Stimulated activated memory B cell treated with anti-CD40 and anti-IgM and Interleukin-4, amounts not matched to agents 10 μg/mL and 1 μg/mL and 100 μg/mL, for 72 hours (primary cell): ENCODE results near the gene PER1.

ENCODE experiments used
- ATAC-seq: fragments of 150-1000 bp; cut with Tn5 transposase; 2 replicates; pipeline ENCODE4 v1.10.0; 2021
- H3K27ac Mint-ChIP-seq: one replicate; pipeline ENCODE4 v1.8.0; 2022; ENCODE audit warnings: mild to moderate bottlenecking, mixed read lengths
- H3K27me3 Mint-ChIP-seq: one replicate; pipeline ENCODE4 v1.8.0; 2022; ENCODE audit warnings: mixed read lengths
- H3K36me3 Mint-ChIP-seq: one replicate; pipeline ENCODE4 v1.8.0; 2022; ENCODE audit warnings: mixed read lengths
- H3K4me1 Mint-ChIP-seq: one replicate; pipeline ENCODE4 v1.8.0; 2022; ENCODE audit warnings: mixed read lengths
- H3K4me3 Mint-ChIP-seq: one replicate; pipeline ENCODE4 v1.8.0; 2022; ENCODE audit warnings: mild to moderate bottlenecking, moderate library complexity, mixed read lengths
- H3K9me3 Mint-ChIP-seq: one replicate; pipeline ENCODE4 v1.8.0; 2022; ENCODE audit warnings: mixed read lengths

PER1 gene

DNA sequence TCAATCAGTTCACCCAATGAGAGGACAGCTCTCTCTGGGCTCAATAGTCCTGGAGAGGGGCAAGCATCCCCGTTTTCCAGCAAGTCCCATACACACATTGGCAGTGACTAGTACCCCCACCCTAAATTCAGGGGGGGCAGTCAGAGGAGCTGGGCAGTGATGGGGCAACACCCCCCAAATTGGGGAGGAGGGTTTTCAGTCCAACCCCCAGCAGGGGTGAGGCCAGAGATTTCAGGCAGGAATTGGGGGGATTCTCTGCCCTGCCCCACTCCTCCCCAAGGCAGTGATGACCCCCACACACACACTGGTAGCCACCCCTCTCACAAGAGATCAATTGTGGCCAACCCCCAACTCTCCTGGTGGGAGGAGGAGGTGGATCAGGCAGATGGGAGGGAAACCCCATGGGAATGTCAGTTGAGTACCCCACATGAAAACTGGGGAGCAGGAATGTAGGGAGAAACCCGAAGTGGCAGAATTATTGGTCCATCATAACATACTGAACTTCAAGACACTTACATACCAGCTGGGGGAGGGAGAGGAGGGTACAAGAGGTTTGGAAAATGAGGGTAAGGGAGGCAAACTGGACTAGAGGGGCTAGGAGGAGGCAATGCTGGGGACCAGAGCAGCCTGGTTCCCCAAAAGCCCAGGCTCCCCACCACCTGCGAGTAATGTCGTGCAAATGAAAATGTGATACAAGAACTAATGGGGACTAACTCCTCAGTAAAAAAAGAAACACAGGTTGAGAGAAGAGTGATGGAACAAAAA, 7.4 kb upstream of the PER1 start:
- Mint-ChIP-seq H3K4me3 (no peak overlapping the region), H3K27ac (peak overlapping the region; percentile 99), H3K4me1 (peaks cover 59% of the 10 kb centered on the region), H3K36me3 (peaks cover 24% of the 10 kb centered on the region), H3K27me3 (no peaks in the 10 kb centered on the region), H3K9me3 (no peaks in the 10 kb centered on the region)
- no peak for ATAC-seq

DNA sequence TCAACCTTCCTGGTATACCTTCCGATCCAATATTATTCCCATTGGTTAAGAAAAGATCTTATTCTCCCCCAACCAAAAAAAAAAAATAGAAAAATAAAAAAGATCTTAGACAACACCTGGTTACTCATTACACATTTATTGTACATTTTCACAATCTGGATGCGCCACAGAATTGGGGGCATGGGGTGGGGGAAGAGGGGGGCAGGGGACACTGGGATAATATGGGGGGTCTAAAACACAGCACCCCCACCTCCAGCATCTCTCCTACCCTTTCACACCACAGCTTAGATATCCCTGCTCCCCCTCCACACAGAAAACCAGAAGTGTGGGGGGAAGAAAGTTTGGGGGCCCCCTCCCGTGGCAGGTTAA, 6.8 kb upstream of the PER1 start:
- Mint-ChIP-seq H3K27ac (peak overlapping the region; percentile 76), H3K4me3 (no peak overlapping the region), H3K27me3 (no peaks in the 10 kb centered on the region), H3K36me3 (peaks cover 24% of the 10 kb centered on the region), H3K4me1 (peaks cover 53% of the 10 kb centered on the region), H3K9me3 (no peaks in the 10 kb centered on the region)
- ATAC-seq = no peak

DNA sequence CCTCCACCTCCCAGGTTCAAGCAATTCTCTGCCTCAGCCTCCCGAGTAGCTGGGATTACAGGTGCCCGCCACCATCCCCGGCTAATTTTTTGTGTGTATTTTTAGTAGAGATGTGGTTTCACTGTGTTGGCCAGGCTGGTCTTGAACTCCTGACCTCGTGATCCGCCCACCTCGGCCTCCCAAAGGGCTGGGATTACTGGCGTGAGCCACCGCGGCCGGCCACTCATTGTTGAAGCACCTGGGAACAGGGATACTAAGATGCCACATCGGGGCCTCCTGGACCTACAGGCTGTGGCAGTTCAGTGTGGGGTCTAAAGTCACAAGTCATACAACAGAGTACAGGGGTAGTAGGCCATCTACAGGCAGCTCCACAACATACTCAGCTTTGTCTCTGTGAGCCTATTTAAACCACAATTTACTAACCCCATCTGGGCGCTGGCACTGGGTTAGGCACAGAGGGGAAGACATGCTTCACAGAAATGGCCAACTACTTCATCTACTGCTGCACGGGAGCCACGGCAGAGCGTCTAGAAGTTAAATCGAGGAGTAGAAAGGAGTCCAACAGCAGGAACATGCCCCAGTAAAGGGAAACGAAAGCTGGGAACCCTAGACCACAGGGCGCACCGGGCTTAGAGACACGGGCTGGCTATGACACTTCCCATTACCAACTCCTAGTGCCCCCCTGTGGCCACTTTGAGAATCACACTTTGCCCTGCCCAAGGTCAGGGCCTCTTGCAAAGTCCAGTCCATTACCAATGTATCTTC, 6.2 kb upstream of the PER1 start:
- H3K4me1 Mint-ChIP-seq = peaks cover 47% of the 10 kb centered on the region
- peak; percentile 16 for ATAC-seq
- H3K36me3 Mint-ChIP-seq = peaks cover 24% of the 10 kb centered on the region
- peak overlapping the region; percentile 34 for H3K4me3 Mint-ChIP-seq
- H3K27me3 Mint-ChIP-seq = no peaks in the 10 kb centered on the region
- no peaks in the 10 kb centered on the region for H3K9me3 Mint-ChIP-seq
- peak overlapping the region; percentile 76 for H3K27ac Mint-ChIP-seq

DNA sequence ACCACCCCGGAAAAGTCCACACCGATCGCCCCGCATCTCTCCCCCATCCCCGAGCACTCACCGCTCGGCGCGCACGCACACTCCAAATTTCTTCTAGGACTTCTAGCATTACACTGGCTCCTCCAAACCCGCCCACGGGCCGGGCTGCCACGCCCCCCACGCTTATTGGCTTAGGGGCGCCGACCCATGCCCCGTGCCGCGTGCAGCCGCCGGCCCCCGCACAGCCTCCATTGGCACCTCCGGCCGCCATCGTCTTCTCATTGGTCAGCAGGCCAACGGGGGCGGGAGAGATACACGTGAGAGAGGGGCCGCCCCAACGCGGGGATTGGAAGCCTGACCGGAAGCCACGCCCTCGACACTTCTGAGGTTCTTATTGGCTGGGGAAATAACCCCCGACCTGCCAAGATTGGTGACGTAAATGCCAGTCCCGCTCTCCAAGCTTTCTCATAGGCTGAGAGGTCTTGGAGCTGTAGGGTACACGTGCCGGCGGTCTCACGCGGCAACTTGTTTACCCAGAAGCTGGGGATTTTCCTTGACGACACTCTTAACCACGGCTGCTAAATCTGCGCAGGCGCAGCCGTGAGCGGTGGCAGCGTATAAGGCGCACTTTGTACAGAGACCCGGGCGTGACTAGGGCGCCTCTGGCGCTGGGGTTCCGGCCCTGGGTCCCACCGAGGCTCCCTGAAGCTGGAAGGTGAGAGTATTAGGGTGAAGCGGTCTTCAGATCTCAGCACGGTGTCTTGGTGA, 4.2 kb upstream of the PER1 start:
- no peak overlapping the region for H3K4me3 Mint-ChIP-seq
- peaks cover 21% of the 10 kb centered on the region for H3K36me3 Mint-ChIP-seq
- H3K27ac Mint-ChIP-seq = no peak overlapping the region
- H3K4me1 Mint-ChIP-seq = peaks cover 32% of the 10 kb centered on the region
- no peaks in the 10 kb centered on the region for H3K27me3 Mint-ChIP-seq
- no peaks in the 10 kb centered on the region for H3K9me3 Mint-ChIP-seq
- ATAC-seq = peak; percentile 95

DNA sequence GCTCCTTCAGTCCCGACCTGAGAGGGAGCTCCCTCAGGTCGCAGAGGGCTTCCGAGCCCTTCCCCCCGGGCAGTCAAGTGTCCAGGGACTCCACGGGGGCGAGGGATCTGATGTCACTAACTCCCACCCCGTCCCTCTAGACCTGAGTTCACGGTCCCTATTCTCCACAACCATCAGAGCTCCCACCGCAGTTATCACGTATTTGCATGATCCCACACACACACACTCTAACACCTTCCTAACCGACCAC, 3.7 kb upstream of the PER1 start:
- Mint-ChIP-seq H3K27ac (no peak overlapping the region), H3K36me3 (peaks cover 16% of the 10 kb centered on the region), H3K27me3 (no peaks in the 10 kb centered on the region), H3K9me3 (no peaks in the 10 kb centered on the region), H3K4me3 (no peak overlapping the region), H3K4me1 (peaks cover 27% of the 10 kb centered on the region)
- peak; percentile 1 for ATAC-seq

DNA sequence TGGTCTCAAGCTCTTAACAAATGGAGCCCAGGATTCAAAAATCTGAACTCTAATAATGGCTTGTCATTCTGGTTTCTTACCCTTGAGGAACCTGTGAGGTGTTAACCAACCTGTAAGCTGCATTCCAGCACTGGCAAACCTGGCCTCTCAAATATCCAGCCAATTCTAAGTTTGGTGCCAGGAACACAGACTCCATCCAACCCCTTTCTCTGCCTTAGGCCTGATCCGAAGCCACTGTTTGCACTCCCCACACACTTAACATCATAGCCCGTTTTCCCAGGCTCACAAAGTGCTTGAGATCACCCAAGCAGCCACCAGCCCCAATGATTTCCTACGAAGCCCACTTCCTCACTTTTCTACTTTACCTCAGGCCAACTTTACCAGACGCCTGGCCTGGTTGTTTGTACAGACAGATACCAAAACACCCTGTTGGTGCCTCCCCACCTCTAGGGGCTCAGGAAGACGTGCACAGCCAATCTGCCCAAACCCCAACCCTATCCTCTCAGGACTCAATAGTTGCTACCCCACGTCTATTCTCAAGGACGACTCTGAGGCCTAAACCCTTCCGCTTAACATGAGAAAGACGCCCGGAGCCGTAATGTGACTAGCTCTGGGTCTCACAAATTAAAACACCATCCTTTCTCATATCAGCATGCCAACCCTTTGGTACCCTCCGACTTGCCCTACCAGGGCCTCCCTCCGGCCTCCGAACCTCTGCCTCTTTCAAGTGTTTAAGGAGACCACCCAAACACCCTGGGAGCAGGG, 3.2 kb upstream of the PER1 start:
- no peaks in the 10 kb centered on the region for H3K9me3 Mint-ChIP-seq
- no peaks in the 10 kb centered on the region for H3K27me3 Mint-ChIP-seq
- H3K4me1 Mint-ChIP-seq = peaks cover 27% of the 10 kb centered on the region
- H3K27ac Mint-ChIP-seq = no peak overlapping the region
- H3K4me3 Mint-ChIP-seq = no peak overlapping the region
- H3K36me3 Mint-ChIP-seq = peaks cover 11% of the 10 kb centered on the region
- no peak for ATAC-seq

DNA sequence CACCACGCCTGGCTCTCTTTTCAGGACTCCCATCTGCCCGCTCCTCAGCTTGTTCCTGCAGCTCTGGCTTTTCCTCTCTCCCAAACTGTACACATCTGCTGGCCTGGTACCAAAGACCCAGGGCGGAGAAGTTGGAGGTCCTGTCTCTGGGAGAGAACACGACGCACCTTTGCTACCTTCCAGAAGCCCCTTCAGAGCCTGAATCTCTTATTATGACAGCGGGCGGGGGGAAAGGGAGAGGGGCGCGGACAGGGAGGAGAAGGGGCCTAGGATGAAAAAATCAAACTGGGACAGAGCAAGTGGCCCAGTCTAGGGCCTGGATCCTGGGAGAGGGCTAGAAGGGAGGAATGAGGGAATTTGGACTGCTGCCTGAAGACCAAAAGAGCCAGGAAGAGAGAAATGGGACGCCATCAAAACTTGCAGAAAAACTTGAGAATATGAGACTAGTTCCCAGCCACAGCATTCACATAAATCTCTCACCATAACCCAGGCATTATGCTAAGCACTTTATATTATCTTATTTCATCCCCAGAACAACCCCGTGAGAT, 2.5 kb upstream of the PER1 start:
- peaks cover 7% of the 10 kb centered on the region for H3K36me3 Mint-ChIP-seq
- H3K27me3 Mint-ChIP-seq = no peaks in the 10 kb centered on the region
- peaks cover 27% of the 10 kb centered on the region for H3K4me1 Mint-ChIP-seq
- H3K4me3 Mint-ChIP-seq = peak overlapping the region; percentile 33
- ATAC-seq = no peak
- H3K9me3 Mint-ChIP-seq = no peaks in the 10 kb centered on the region
- H3K27ac Mint-ChIP-seq = no peak overlapping the region

DNA sequence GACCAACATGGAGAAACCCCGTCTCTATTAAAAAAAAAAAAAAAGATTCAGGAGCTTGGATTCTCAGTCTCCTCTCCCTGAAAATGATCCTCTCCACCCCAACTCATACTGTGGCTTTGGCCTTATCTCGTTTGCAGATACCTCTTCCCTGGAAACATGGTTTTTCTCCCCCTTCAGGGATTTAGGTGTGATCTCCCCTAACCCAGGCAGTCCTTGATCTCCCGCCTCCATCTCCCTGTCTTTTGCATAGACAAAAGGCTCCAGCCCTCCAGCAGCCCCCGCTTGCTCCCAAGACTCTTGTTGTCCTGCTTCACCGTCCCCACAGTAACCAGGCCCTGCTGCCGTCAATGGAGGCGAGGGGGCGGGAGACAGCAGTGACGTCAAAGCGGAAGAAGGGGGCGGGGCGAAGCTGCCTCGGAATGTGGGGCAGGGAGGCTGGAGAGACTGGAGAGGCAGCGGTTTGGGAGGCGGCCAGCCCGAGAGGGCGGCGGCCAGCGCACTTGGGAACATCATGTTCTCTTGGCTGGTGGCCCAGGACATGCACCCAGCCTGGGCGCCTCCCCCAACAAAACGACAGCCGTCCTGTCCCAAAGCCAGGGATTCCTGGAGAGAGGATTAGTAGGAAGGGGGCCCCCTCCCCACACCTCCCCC, 1.9 kb upstream of the PER1 start:
- Mint-ChIP-seq H3K27me3 (no peaks in the 10 kb centered on the region), H3K4me3 (peak overlapping the region; percentile 33), H3K36me3 (peaks cover 10% of the 10 kb centered on the region), H3K4me1 (peaks cover 25% of the 10 kb centered on the region), H3K27ac (no peak overlapping the region), H3K9me3 (no peaks in the 10 kb centered on the region)
- ATAC-seq = no peak

DNA sequence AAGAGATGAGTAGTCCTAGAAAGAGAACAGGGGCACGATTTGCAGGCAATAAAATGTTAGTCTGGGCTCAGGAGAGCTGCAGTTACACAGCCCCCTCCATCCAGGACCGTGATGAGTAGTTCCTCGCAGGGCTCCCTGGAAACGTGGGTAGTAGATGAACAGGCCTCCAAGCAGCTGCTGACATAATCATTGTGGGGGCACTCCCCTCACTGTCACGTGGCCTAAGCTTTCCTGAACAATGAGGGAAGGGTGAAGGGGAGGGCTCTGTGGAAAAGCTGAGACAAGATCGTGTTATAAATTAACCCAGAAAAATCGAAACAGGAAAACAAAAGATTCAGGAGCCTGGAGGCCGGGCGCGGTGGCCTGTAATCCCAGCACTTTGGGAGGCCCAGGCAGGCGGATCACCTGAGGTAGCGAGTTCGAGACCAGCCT, 1.3 kb upstream of the PER1 start:
- Mint-ChIP-seq H3K4me3 (peak overlapping the region; percentile 53), H3K27ac (no peak overlapping the region), H3K36me3 (peaks cover 15% of the 10 kb centered on the region), H3K27me3 (no peaks in the 10 kb centered on the region), H3K9me3 (no peaks in the 10 kb centered on the region), H3K4me1 (peaks cover 20% of the 10 kb centered on the region)
- ATAC-seq = no peak

DNA sequence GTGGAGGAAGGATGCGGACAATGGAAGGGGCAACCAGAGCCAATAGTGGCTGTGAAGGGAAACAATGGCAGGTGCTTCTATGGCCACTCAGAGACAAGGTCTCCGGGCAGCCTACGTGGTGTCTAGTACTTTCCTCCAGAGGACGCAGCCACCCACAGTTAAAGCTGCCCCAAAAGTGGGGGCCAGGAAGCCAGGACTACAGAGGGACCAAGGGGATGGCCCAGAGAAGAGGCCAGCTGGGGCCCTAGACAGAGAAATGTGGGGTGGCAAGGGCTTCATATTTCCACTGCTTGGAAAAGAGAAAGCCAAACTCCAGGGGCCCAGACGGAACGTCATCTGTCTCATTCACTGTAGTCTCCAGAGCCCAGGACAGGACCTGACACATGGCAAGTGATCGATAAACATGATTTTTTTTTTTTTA, 837 bp upstream of the PER1 start:
- Mint-ChIP-seq H3K4me3 (no peak overlapping the region), H3K36me3 (peaks cover 20% of the 10 kb centered on the region), H3K9me3 (no peaks in the 10 kb centered on the region), H3K27ac (no peak overlapping the region), H3K27me3 (no peaks in the 10 kb centered on the region), H3K4me1 (peaks cover 16% of the 10 kb centered on the region)
- no peak for ATAC-seq

DNA sequence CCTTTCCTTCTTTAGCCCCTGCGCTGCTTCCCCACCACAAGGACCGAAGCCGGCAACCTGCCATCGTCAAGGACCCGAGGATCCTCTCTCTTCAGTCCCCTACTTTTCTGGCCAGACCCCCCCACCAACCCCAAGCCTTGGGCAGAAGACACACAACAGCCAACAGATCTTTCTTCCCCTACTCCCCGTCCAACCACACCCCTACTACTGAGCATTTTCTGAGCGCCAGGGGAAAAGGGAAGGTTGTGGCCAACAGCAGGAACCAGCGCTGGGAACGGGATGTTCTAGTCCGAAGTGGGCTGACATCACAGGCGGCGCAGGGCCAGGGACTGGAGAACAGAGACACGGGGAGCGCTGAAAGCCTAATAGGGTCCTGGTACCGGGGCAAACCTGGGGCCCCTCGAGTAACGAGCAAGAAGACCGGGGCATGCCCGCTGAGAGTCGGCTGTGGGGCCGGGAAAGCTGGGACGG, 528 bp downstream of the PER1 start:
- Mint-ChIP-seq H3K9me3 (no peaks in the 10 kb centered on the region), H3K27me3 (no peaks in the 10 kb centered on the region), H3K4me3 (peak overlapping the region; percentile 83), H3K27ac (peak overlapping the region; percentile 74), H3K4me1 (peaks cover 16% of the 10 kb centered on the region), H3K36me3 (peaks cover 34% of the 10 kb centered on the region)
- no peak for ATAC-seq

DNA sequence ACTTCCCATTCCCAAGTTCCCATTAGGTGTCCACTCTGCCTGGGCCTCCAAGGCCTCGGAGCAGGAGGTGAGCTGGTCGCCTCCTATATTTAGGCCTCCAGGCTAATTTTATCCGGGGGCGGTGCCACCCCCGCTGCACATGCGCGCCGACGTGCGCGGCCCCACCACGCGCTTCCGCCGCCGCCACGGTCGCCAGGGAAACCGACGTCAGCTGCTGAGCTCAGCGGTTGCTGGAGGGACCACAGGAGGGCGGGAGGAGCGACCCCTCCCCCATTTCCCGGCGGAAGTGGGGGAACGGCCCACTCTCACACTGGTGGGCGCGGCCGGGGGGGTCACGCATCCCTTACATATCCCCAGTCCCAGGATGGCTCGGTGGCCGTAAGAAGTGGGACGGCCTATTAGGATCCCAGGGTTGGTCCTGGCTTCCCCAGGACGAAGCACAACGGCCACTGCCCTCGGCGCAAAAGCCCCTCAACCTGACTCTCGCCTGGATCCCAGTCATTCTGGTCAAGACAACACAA, 1.0 kb downstream of the PER1 start:
- H3K4me3 Mint-ChIP-seq = peak overlapping the region; percentile 83
- no peaks in the 10 kb centered on the region for H3K9me3 Mint-ChIP-seq
- H3K27ac Mint-ChIP-seq = peak overlapping the region; percentile 74
- peaks cover 39% of the 10 kb centered on the region for H3K36me3 Mint-ChIP-seq
- peaks cover 20% of the 10 kb centered on the region for H3K4me1 Mint-ChIP-seq
- ATAC-seq = peak; percentile 74
- no peaks in the 10 kb centered on the region for H3K27me3 Mint-ChIP-seq

DNA sequence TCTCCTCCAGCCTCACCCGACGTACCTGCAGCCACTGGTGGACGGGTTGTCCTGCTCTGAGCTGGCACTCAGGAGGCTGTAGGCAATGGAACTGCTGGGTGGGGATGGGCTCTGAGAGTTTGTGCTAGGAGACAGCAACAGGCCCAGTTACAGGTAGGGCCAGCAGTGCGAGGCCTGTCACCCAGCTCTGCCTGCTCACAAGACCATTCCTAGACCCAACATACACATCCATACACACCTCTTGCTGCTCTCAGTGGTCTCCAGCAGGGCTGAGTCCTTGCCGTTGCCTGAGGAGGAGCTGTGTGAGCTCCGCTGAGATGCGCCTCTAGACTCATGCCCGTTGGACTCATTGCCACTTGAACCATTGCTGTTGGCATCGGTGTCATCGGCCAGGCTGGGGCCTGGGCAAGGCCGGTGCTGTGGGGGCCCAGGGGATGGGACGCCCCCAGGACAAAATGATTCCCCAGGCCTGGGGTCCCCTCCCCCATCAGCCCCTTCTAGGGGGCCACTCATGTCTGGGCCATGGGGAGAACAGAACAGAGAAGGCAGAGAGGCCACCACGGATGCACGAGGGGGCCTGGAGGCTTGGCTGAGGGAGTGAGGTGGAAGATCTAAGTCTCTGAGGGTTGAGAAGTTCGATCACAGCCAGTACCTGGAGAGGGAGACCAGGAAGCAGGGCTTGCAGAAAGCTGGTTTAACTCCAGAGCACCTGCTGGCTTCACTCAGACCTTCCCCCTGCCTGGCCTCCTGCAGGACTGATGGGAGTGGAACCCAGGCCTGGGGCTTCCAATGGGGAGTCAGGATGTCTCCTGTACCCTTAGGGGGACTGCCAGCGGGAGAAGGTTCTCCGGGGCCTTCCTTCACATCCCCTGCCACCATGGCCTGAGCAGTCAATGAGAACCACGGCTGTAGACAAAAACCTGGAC, 1.7 kb downstream of the PER1 start:
- H3K27me3 Mint-ChIP-seq = no peaks in the 10 kb centered on the region

More for the DNA sequence above, 1.7 kb downstream of the PER1 start:
- H3K27ac Mint-ChIP-seq = peak overlapping the region; percentile 74
- peaks cover 46% of the 10 kb centered on the region for H3K36me3 Mint-ChIP-seq
- no peak for ATAC-seq
- H3K9me3 Mint-ChIP-seq = no peaks in the 10 kb centered on the region
- H3K4me3 Mint-ChIP-seq = peak overlapping the region; percentile 83
- peaks cover 24% of the 10 kb centered on the region for H3K4me1 Mint-ChIP-seq
